Fibroblast of mammary gland (primary cell): ENCODE measurements around the gene ACOX3.

Experiments used
- DNase-seq: peaks from one replicate; pipeline ENCODE4 v3.0.0-alpha.2; 2010; ENCODE audit warnings: low read depth
- H3K4me3 ChIP-seq: 2 replicates; pipeline ENCODE4 v1.5.1; 2011; ENCODE audit warnings: low read depth, mild to moderate bottlenecking, low read length, moderate library complexity; ENCODE audit not compliant: control insufficient read depth
- CTCF ChIP-seq: conservative IDR thresholded peaks from 2 replicates; pipeline ENCODE4 v1.5.1; 2011; ENCODE audit warnings: low read depth, low read length, inconsistent platforms; ENCODE audit not compliant: control insufficient read depth, insufficient read depth

Gene ACOX3

GRCh38 chr4:8477676-8478075, 37.2 kb upstream of the ACOX3 start:
- TF ChIP-seq CTCF = no peak
- no peak overlapping the region for H3K4me3 ChIP-seq
- DNase-seq = no peak

- TF ChIP-seq CTCF = no peak
- no peak overlapping the region for H3K4me3 ChIP-seq
- DNase-seq = no peak
Measured at GRCh38 chr4:8477095-8477635, 36.6 kb upstream of the ACOX3 start.

GRCh38 chr4:8475751-8476575, 35.4 kb upstream of the ACOX3 start:
- H3K4me3 ChIP-seq = no peak overlapping the region
- no peak for DNase-seq
- TF ChIP-seq CTCF = no peak

- no peak for TF ChIP-seq CTCF
- DNase-seq = no peak
- no peak overlapping the region for H3K4me3 ChIP-seq
Measured at GRCh38 chr4:8474856-8475255, 34.3 kb upstream of the ACOX3 start.

GRCh38 chr4:8473920-8474590, 33.5 kb upstream of the ACOX3 start:
- no peak overlapping the region for H3K4me3 ChIP-seq
- no peak for DNase-seq
- no peak for TF ChIP-seq CTCF

GRCh38 chr4:8473198-8473919, 32.8 kb upstream of the ACOX3 start:
- TF ChIP-seq CTCF = peak; percentile 30

More at GRCh38 chr4:8473198-8473919, 32.8 kb upstream of the ACOX3 start:
- DNase-seq = no peak
- H3K4me3 ChIP-seq = no peak overlapping the region
